PC-3 (cell line): ENCODE results near the gene ANP32D. TPM values are rescaled to one million over a fixed set of nuclear protein-coding genes. Genes with fewer than 3 reads are reported as not detected.
A peak's percentile ranks its signal among the peaks of the same experiment; 100 is the strongest.
"Not testable (repeated sequence)": the region's sequence is repeated elsewhere in the genome, so short reads cannot be mapped to it uniquely, and the experiment has no call there.

Source experiments
- ATAC-seq: fragments of 200-7000 bp; cut with Tn5 transposase; 2 replicates; pipeline ENCODE4 v1.9.1; 2020; ENCODE audit warnings: mild to moderate bottlenecking, moderate library complexity
- Bru-seq: library from RNA; stranded (reverse); fragments of 400-500 nt; gene quantifications from one replicate; lab custom pipeline; 2021; lab: Mats Ljungman, UMichigan
- BruChase-seq, 2 experiments: library from RNA; stranded (reverse); fragments of 400-500 nt; gene quantifications; one replicate each; lab custom pipeline; 2021; lab: Mats Ljungman, UMichigan
- BruUV-seq: library from RNA; stranded (reverse); fragments of 400-500 nt; replicated peaks from 2 replicates; lab custom pipeline; 2021; lab: Mats Ljungman, UMichigan
- CTCF ChIA-PET: fragments of 300-600 bp; sonication (Branson Sonifier 250); formaldehyde crosslinking; loops from one replicate; lab custom pipeline; 2022; ENCODE audit warnings: antibody characterized with exemption; lab: Charles Lee
- POLR2A ChIA-PET: fragments of 300-600 bp; sonication (Branson Sonifier 250); formaldehyde crosslinking; loops from one replicate; lab custom pipeline; 2022; ENCODE audit warnings: antibody characterized with exemption; ENCODE audit not compliant: unreplicated experiment; lab: Charles Lee
- DNase-seq: peaks from one replicate; pipeline ENCODE4 v3.0.0-alpha.2; 2015
- H2AFZ ChIP-seq: fragments of 300-600 bp; sonication (generic); 2 replicates; pipeline ENCODE4 v1.6.0; 2016; ENCODE audit warnings: antibody characterized with exemption, low read length
- H3F3A ChIP-seq: fragments of 300-600 bp; sonication (generic); one replicate; pipeline ENCODE4 v1.6.0; 2017; ENCODE audit warnings: antibody characterized with exemption, low read length, control low read depth, mild to moderate bottlenecking; ENCODE audit not compliant: unreplicated experiment
- H3K27ac ChIP-seq: fragments of 300-600 bp; sonication (generic); 2 replicates; pipeline ENCODE4 v1.5.1; 2016; ENCODE audit warnings: mild to moderate bottlenecking, low read length
- H3K27me3 ChIP-seq: fragments of 300-600 bp; sonication (generic); 2 replicates; pipeline ENCODE4 v1.6.1; 2016; ENCODE audit warnings: low read length, mixed read lengths
- H3K36me3 ChIP-seq: fragments of 300-600 bp; sonication (generic); 2 replicates; pipeline ENCODE4 v1.6.1; 2016; ENCODE audit warnings: low read depth, mixed run types, low read length, mixed read lengths
- H3K4me1 ChIP-seq: fragments of 300-600 bp; sonication (generic); 2 replicates; pipeline ENCODE4 v1.5.1; 2016; ENCODE audit warnings: low read length; ENCODE audit not compliant: insufficient read depth
- H3K4me2 ChIP-seq: fragments of 300-600 bp; sonication (generic); 2 replicates; pipeline ENCODE4 v1.6.0; 2016; ENCODE audit warnings: low read length
- H3K4me3 ChIP-seq: fragments of 300-600 bp; sonication (generic); 2 replicates; pipeline ENCODE4 v1.5.1; 2016; ENCODE audit warnings: mild to moderate bottlenecking, low read length, mixed read lengths
- H3K79me2 ChIP-seq: fragments of 300-600 bp; sonication (generic); 2 replicates; pipeline ENCODE4 v1.6.1; 2017; ENCODE audit warnings: low read length, mixed read lengths
- H3K9ac ChIP-seq: fragments of 300-600 bp; sonication (generic); 2 replicates; pipeline ENCODE4 v1.6.0; 2016; ENCODE audit warnings: mild to moderate bottlenecking, low read length
- H3K9me2 ChIP-seq: fragments of 300-600 bp; sonication (generic); replicated peaks from 2 replicates; pipeline ENCODE4 v1.6.1; 2016; ENCODE audit warnings: mixed run types, low read length, mixed read lengths
- H3K9me3 ChIP-seq: fragments of 300-600 bp; sonication (generic); 2 replicates; pipeline ENCODE4 v1.6.1; 2016; ENCODE audit warnings: low read length, mixed read lengths
- H4K20me1 ChIP-seq: fragments of 300-600 bp; sonication (generic); 2 replicates; pipeline ENCODE4 v1.6.1; 2016; ENCODE audit warnings: low read length, mixed read lengths
- CTCF ChIP-seq: fragments of 300-600 bp; sonication (generic); conservative IDR thresholded peaks from 2 replicates; pipeline ENCODE4 v1.5.1; 2017; ENCODE audit warnings: antibody characterized with exemption, low read depth, mild to moderate bottlenecking, low read length
- EZH2 ChIP-seq: fragments of 300-600 bp; sonication (generic); IDR thresholded peaks from one replicate; pipeline ENCODE4 v1.6.1; 2017; ENCODE audit warnings: antibody characterized with exemption, mild to moderate bottlenecking, low read length; ENCODE audit not compliant: unreplicated experiment
- EZH2phosphoT487 ChIP-seq: fragments of 300-600 bp; sonication (generic); IDR thresholded peaks from 2 replicates; pipeline ENCODE4 v1.6.1; 2018; ENCODE audit warnings: mild to moderate bottlenecking, antibody characterized with exemption, low read length, borderline replicate concordance
- intact Hi-C: fragments of 100-400 bp; cut with micrococcal nuclease; formaldehyde crosslinking; loops from 2 replicates; pipeline ENCODE4 v1.9.0; 2023
- long read RNA-seq: library from polyadenylated mRNA; unstranded; transcript quantifications from one replicate; pipeline ENCODE4 v2.0.0, GENCODE V29; 2021; ENCODE audit not compliant: unreplicated experiment
- total RNA-seq: library from RNA; depleted of rRNA; stranded (reverse); fragments of >200 nt; gene quantifications from 2 replicates; pipeline ENCODE4 v1.2.3, GENCODE V29; 2014; rRNA removed

The ANP32D gene
- total RNA-seq (not detected in 2 replicates), Bru-seq, nascent RNA (not detected), BruChase-seq, experiment 1, labeled RNA remaining after a 6-hour chase (not detected), BruChase-seq, experiment 2, labeled RNA remaining after a 2-hour chase (percentile 20 among the genes with signal in this experiment)
- long read RNA-seq: 0 reads

DNA sequence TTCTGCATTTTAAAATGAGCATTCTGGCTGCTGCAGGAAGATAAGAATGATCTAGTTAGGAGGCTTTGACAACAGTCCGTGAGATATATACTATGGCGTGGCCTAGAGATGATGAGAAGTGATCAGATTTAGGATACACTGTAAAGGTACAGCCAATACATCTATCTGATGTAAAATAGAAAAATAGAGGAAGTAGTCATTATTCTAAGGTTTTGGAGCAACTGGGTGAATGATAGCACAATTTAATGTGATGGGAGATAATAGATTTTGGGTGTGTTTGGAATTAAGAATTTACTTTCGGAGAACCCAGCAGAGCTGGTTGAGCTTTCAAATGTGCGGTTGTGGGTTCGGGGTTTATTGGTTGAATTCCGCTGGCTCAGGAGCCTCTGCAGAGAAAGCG is at the start of gene ANP32D:
TSS of gene ANP32D (plus strand) at position 301 of the 400 bp plus-strand sequence. CDS start 106 bp downstream, outside the sequence.
- CTCF ChIA-PET: no interaction called here
- no peak within 1 kb of the TSS for H3K27ac ChIP-seq
- no peak within 1 kb of the TSS for H2AFZ ChIP-seq
- no peak within 1 kb of the TSS for H3K4me3 ChIP-seq
- intact Hi-C loops: no loop called here
- BruUV-seq: no TSS peak
- no peaks in the 10 kb centered on the region for H4K20me1 ChIP-seq
- no peaks in the 10 kb centered on the region for H3K9me2 ChIP-seq
- H3K4me2 ChIP-seq: no peak within 1 kb of the TSS
- no peak for DNase-seq
- TF ChIP-seq CTCF (no peak), EZH2phosphoT487 (no peak), EZH2 (no peak)
- peaks cover 7% of the 10 kb centered on the region; the same call in 1 of the 2 replicates for H3K27me3 ChIP-seq
- H3K9me3 ChIP-seq: peaks cover 12% of the 10 kb centered on the region; the same call in 1 of the 2 replicates
- H3K9ac ChIP-seq: no peak within 1 kb of the TSS
- POLR2A ChIA-PET: no interaction called here
- no peaks in the 10 kb centered on the region for H3F3A ChIP-seq
- H3K36me3 ChIP-seq: no peaks in the 10 kb centered on the region
- H3K4me1 ChIP-seq: no peaks in the 10 kb centered on the region
- H3K79me2 ChIP-seq: no peaks in the 10 kb centered on the region
- no peak for ATAC-seq

- Histone ChIP-seq H3K9me2 (no peaks in the 10 kb centered on the region), H3K36me3 (no peaks in the 10 kb centered on the region), H3K4me2 (no peak overlapping the region), H2AFZ (no peak overlapping the region), H4K20me1 (no peaks in the 10 kb centered on the region), H3K4me3 (no peak overlapping the region), H3K27ac (no peak overlapping the region), H3K79me2 (no peaks in the 10 kb centered on the region), H3K9me3 (no peaks in the 10 kb centered on the region), H3K27me3 (peaks cover 68% of the 10 kb centered on the region), H3K9ac (no peak overlapping the region), H3K4me1 (no peaks in the 10 kb centered on the region), H3F3A (no peaks in the 10 kb centered on the region)
- no TSS peak for BruUV-seq
- no peak for DNase-seq
- POLR2A ChIA-PET: interaction anchor here (0.6 kb wide), 1 partner anchor 73 kb away, joined by 4 read pairs; the partner anchor contains the start of gene ZNF641
- TF ChIP-seq EZH2 (no peak), EZH2phosphoT487 (no peak), CTCF (no peak)
- CTCF ChIA-PET: no interaction called here
- intact Hi-C loops: no loop called here
- ATAC-seq: no peak
Measured at GRCh38 chr12:48423171-48423570, 49.2 kb upstream of the ANP32D start.

DNA sequence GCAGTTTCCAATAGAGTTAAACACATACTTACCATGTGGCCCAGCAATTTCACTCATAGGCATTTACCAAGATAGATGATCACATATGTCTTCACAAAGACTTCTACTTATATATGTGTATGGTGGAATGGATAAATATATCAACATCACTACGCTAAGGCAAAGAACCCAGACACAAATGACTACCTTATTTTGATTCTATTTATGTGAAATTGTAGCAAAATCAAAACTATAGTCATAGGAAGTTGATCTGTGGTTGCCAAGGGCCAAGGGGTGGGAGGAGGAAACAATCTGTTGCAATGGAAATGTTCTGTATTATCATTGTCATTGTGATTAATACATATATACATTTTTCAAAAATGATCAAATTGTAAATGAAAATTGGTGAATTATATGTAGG is 47.7 kb upstream of the ANP32D start:
- CTCF ChIA-PET: no interaction called here
- H3K4me3 ChIP-seq: no peak overlapping the region
- no peaks in the 10 kb centered on the region for H3K9me2 ChIP-seq
- intact Hi-C loops: no loop called here
- no TSS peak for BruUV-seq
- H3F3A ChIP-seq: no peaks in the 10 kb centered on the region
- no peaks in the 10 kb centered on the region for H3K9me3 ChIP-seq
- POLR2A ChIA-PET: no interaction called here
- no peaks in the 10 kb centered on the region for H3K36me3 ChIP-seq
- ATAC-seq (no peak), DNase-seq (no peak)
- H3K27ac ChIP-seq: no peak overlapping the region
- H2AFZ ChIP-seq: no peak overlapping the region
- no peaks in the 10 kb centered on the region for H3K4me1 ChIP-seq
- H3K9ac ChIP-seq: no peak overlapping the region
- no peaks in the 10 kb centered on the region for H4K20me1 ChIP-seq
- H3K4me2 ChIP-seq: no peak overlapping the region
- TF ChIP-seq EZH2phosphoT487: no peak
- TF ChIP-seq CTCF: no peak
- TF ChIP-seq EZH2: no peak
- peaks cover 63% of the 10 kb centered on the region for H3K27me3 ChIP-seq
- H3K79me2 ChIP-seq: no peaks in the 10 kb centered on the region

DNA sequence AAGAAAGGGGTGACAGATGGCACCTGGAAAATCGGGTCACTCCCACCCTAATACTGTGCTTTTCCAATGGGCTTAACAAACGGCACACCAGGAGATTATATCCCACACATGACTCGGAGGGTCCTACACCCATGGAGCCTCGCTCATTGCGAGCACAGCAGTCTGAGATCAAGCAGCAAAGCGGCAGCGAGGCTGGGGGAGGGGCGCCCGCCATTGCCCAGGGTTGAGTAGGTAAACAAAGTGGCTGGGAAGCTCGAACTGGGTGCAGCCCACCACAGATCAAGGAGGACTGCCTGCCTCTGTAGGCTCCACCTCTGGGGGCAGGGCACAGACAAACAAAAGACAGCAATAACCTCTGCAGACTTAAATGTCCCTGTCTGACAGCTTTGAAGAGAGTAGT is 38.3 kb upstream of the ANP32D start:
- DNase-seq, H3K27ac ChIP-seq, H3F3A ChIP-seq, H3K4me2 ChIP-seq, H3K4me3 ChIP-seq, H3K9me3 ChIP-seq, BruUV-seq, ATAC-seq, H3K79me2 ChIP-seq, intact Hi-C loops, H3K36me3 ChIP-seq, H3K9ac ChIP-seq, H3K4me1 ChIP-seq, H2AFZ ChIP-seq, POLR2A ChIA-PET, H3K9me2 ChIP-seq, CTCF ChIA-PET, H4K20me1 ChIP-seq: not testable (repeated sequence)
- peaks cover 17% of the 10 kb centered on the region; the same call in 1 of the 2 replicates for H3K27me3 ChIP-seq
